Mesendoderm (in vitro differentiated cells): ENCODE data around the gene CMPK1.

Source experiments
- DNase-seq: peaks from one replicate; pipeline ENCODE4 v3.0.0; 2013
- H2AK5ac ChIP-seq: 2 replicates; pipeline ENCODE4 v1.6.1; 2013; ENCODE audit warnings: low read length, inconsistent platforms
- H2BK120ac ChIP-seq: 2 replicates; pipeline ENCODE4 v1.6.1; 2013; ENCODE audit warnings: low read depth, mild to moderate bottlenecking, low read length, moderate library complexity, mixed read lengths
- H2BK15ac ChIP-seq: replicated peaks from 2 replicates; pipeline ENCODE4 v1.6.1; 2013; ENCODE audit warnings: low read depth, mild to moderate bottlenecking, moderate library complexity
- H2BK5ac ChIP-seq: 2 replicates; pipeline ENCODE4 v1.6.1; 2013; ENCODE audit warnings: low read length, inconsistent platforms
- H3K18ac ChIP-seq: 2 replicates; pipeline ENCODE4 v1.6.1; 2013; ENCODE audit warnings: mild to moderate bottlenecking, low read length, mixed read lengths
- H3K23ac ChIP-seq: one replicate; pipeline ENCODE4 v1.6.1; 2013; ENCODE audit warnings: low read length
- H3K27ac ChIP-seq: 2 replicates; pipeline ENCODE4 v1.5.1; 2013; ENCODE audit warnings: low read depth, mild to moderate bottlenecking, inconsistent platforms, low read length, moderate library complexity
- H3K27me3 ChIP-seq: 2 replicates; pipeline ENCODE4 v1.6.1; 2013; ENCODE audit warnings: low read length, control low read depth, mild to moderate bottlenecking, inconsistent platforms; ENCODE audit not compliant: insufficient read depth, poor library complexity
- H3K36me3 ChIP-seq: 2 replicates; pipeline ENCODE4 v1.6.1; 2013; ENCODE audit warnings: low read length, inconsistent platforms; ENCODE audit not compliant: control insufficient read depth, insufficient read depth
- H3K4ac ChIP-seq: one replicate; pipeline ENCODE4 v1.6.1; 2013; ENCODE audit warnings: low read depth, mild to moderate bottlenecking, low read length, moderate library complexity
- H3K4me1 ChIP-seq: 2 replicates; pipeline ENCODE4 v1.6.1; 2013; ENCODE audit warnings: low read depth, low read length, inconsistent platforms; ENCODE audit not compliant: control insufficient read depth
- H3K4me2 ChIP-seq: 2 replicates; pipeline ENCODE4 v1.6.1; 2013; ENCODE audit warnings: low read length
- H3K4me3 ChIP-seq: 2 replicates; pipeline ENCODE4 v1.5.1; 2013; ENCODE audit warnings: mild to moderate bottlenecking, low read length
- H3K56ac ChIP-seq: one replicate; pipeline ENCODE4 v1.6.1; 2013; ENCODE audit warnings: low read length
- H3K79me1 ChIP-seq: 2 replicates; pipeline ENCODE4 v1.6.1; 2013; ENCODE audit warnings: low read length, inconsistent platforms
- H3K79me2 ChIP-seq: 2 replicates; pipeline ENCODE4 v1.6.1; 2013; ENCODE audit warnings: mild to moderate bottlenecking, low read length; ENCODE audit not compliant: control insufficient read depth, insufficient read depth
- H3K9ac ChIP-seq: 2 replicates; pipeline ENCODE4 v1.6.1; 2013; ENCODE audit warnings: low read length, inconsistent platforms
- H4K5ac ChIP-seq: one replicate; pipeline ENCODE4 v1.6.1; 2013; ENCODE audit warnings: low read length
- H4K8ac ChIP-seq: one replicate; pipeline ENCODE4 v1.6.1; 2013; ENCODE audit warnings: low read depth, mild to moderate bottlenecking, control low read depth, low read length, moderate library complexity
- WGBS: extraction: QIAGEN DNeasy Blood & Tissue Kit; methylation state at CpG from one replicate; pipeline ENCODE4 v1.1.7; 2013; ENCODE audit warnings: low lambda C conversion rate, missing lambda C conversion rate; ENCODE audit not compliant: insufficient coverage; ENCODE audit errors: extremely low coverage; 5-methylcytosine and 5-hydroxymethylcytosine counted together

The CMPK1 gene

GRCh38 chr1:47382399-47382983 is 48.9 kb downstream of the CMPK1 start:
- Histone ChIP-seq H3K27ac (no peak overlapping the region), H3K27me3 (no peaks in the 10 kb centered on the region), H2BK120ac (no peak overlapping the region), H3K79me1 (no peaks in the 10 kb centered on the region), H3K4me1 (no peaks in the 10 kb centered on the region), H3K4me3 (no peak overlapping the region), H3K4ac (no peak overlapping the region), H2AK5ac (no peak overlapping the region), H3K36me3 (no peaks in the 10 kb centered on the region), H3K4me2 (no peak overlapping the region), H3K9ac (no peak overlapping the region), H4K5ac (no peak overlapping the region), H3K56ac (no peak overlapping the region), H4K8ac (no peak overlapping the region), H3K23ac (no peak overlapping the region), H3K79me2 (no peaks in the 10 kb centered on the region), H2BK15ac (no peak overlapping the region), H2BK5ac (no peak overlapping the region), H3K18ac (no peak overlapping the region)
- no peak for DNase-seq
- no CpG with 5 or more reads among the region's 3 CpGs for WGBS

- WGBS, result no CpG with 5 or more reads among the region's 3 CpGs
- Histone ChIP-seq H3K79me1 (no peaks in the 10 kb centered on the region), H3K4me3 (no peak overlapping the region), H3K27me3 (no peaks in the 10 kb centered on the region), H4K8ac (no peak overlapping the region), H3K36me3 (no peaks in the 10 kb centered on the region), H4K5ac (no peak overlapping the region), H3K18ac (no peak overlapping the region), H2BK15ac (no peak overlapping the region), H3K4me1 (no peaks in the 10 kb centered on the region), H3K79me2 (no peaks in the 10 kb centered on the region), H2BK120ac (no peak overlapping the region), H2AK5ac (no peak overlapping the region), H3K4me2 (no peak overlapping the region), H3K9ac (no peak overlapping the region), H2BK5ac (no peak overlapping the region), H3K56ac (no peak overlapping the region), H3K23ac (no peak overlapping the region), H3K4ac (no peak overlapping the region), H3K27ac (no peak overlapping the region)
- no peak for DNase-seq
These were observed 50.5 kb downstream of the CMPK1 start for GRCh38 chr1:47384083-47384482.

- Histone ChIP-seq H3K4me1 (no peaks in the 10 kb centered on the region), H2BK15ac (no peak overlapping the region), H3K36me3 (no peaks in the 10 kb centered on the region), H3K4ac (no peak overlapping the region), H3K79me1 (no peaks in the 10 kb centered on the region), H3K4me3 (no peak overlapping the region), H4K8ac (no peak overlapping the region), H2AK5ac (no peak overlapping the region), H3K27ac (no peak overlapping the region), H2BK5ac (no peak overlapping the region), H3K56ac (no peak overlapping the region), H3K4me2 (no peak overlapping the region), H3K23ac (no peak overlapping the region), H2BK120ac (no peak overlapping the region), H4K5ac (no peak overlapping the region), H3K79me2 (no peaks in the 10 kb centered on the region), H3K18ac (no peak overlapping the region), H3K27me3 (no peaks in the 10 kb centered on the region), H3K9ac (no peak overlapping the region)
- no CpG with 5 or more reads among the region's 6 CpGs for WGBS
- DNase-seq, result no peak
These were observed 51.4 kb downstream of the CMPK1 start for GRCh38 chr1:47385020-47385419.

- no peaks in the 10 kb centered on the region for H3K4me1 ChIP-seq
- no peak overlapping the region for H3K27ac ChIP-seq
- H3K23ac ChIP-seq, result no peak overlapping the region
- no peaks in the 10 kb centered on the region for H3K27me3 ChIP-seq
- no peak for DNase-seq
- no peak overlapping the region for H2BK15ac ChIP-seq
- H3K79me1 ChIP-seq, result no peaks in the 10 kb centered on the region
- no peak overlapping the region for H3K18ac ChIP-seq
- no peak overlapping the region for H3K4me3 ChIP-seq
- H2AK5ac ChIP-seq, result no peak overlapping the region
- H3K36me3 ChIP-seq, result no peaks in the 10 kb centered on the region
- no peaks in the 10 kb centered on the region for H3K79me2 ChIP-seq
- H3K56ac ChIP-seq, result no peak overlapping the region
- no peak overlapping the region for H3K9ac ChIP-seq
- no peak overlapping the region for H4K8ac ChIP-seq
- WGBS, result no CpG with 5 or more reads among the region's 5 CpGs
- no peak overlapping the region for H3K4me2 ChIP-seq
- H2BK5ac ChIP-seq, result no peak overlapping the region
- no peak overlapping the region for H3K4ac ChIP-seq
- no peak overlapping the region for H4K5ac ChIP-seq
- no peak overlapping the region for H2BK120ac ChIP-seq
These were observed 52.7 kb downstream of the CMPK1 start for GRCh38 chr1:47386268-47386667.

- Histone ChIP-seq H3K36me3 (no peaks in the 10 kb centered on the region), H3K4me1 (no peaks in the 10 kb centered on the region), H4K8ac (no peak overlapping the region), H3K9ac (no peak overlapping the region), H2BK5ac (no peak overlapping the region), H2AK5ac (no peak overlapping the region), H3K27me3 (no peaks in the 10 kb centered on the region), H3K56ac (peak overlapping the region; percentile 10), H2BK15ac (no peak overlapping the region), H3K79me2 (no peaks in the 10 kb centered on the region), H3K23ac (no peak overlapping the region), H3K4me3 (no peak overlapping the region), H3K4ac (no peak overlapping the region), H3K27ac (no peak overlapping the region), H3K79me1 (no peaks in the 10 kb centered on the region), H3K18ac (no peak overlapping the region), H3K4me2 (no peak overlapping the region), H4K5ac (no peak overlapping the region), H2BK120ac (no peak overlapping the region)
- no CpG with 5 or more reads among the region's 10 CpGs for WGBS
- no peak for DNase-seq
These were observed 54.7 kb downstream of the CMPK1 start for GRCh38 chr1:47388030-47388890.
